ENCODE results near the gene FOXK2. TPM values are rescaled to one million over a fixed set of nuclear protein-coding genes. Genes with fewer than 3 reads are reported as not detected.
"Not testable (repeated sequence)": the region's sequence is repeated elsewhere in the genome, so short reads cannot be mapped to it uniquely, and the experiment has no call there.

The FOXK2 gene
- total RNA-seq, 4 donors from 2014 or later: 40.4 to 76.7 (median 52.4) TPM

GRCh38 chr17:82547981-82548380 is 28.4 kb downstream of the FOXK2 start:
- no peak overlapping the region for H3K4me3 ChIP-seq (ENCODE audit: low read depth, poor library complexity, severe bottlenecking)
- TF ChIP-seq POLR2A (IDR thresholded peaks at IDR 0.05): no peak
- no peak for TF ChIP-seq CTCF (IDR thresholded peaks at IDR 0.05)
- no peak for DNase-seq (ENCODE audit: low spot score in 2 of 2)
- WGBS, 2 donors: 95 to 98% methylated on average over 4 of the region's 4 CpGs
- intact Hi-C loops (cut with DNase I; ENCODE audit: low total_unique reads): no loop called here

- peak in 1 of 2 donors; percentile 59 for DNase-seq (ENCODE audit: low spot score in 2 of 2)
- WGBS, 2 donors: 18 to 30% methylated on average over 11 to 15 of the region's 15 CpGs
- TF ChIP-seq POLR2A (IDR thresholded peaks at IDR 0.05) (no peak), CTCF (IDR thresholded peaks at IDR 0.05) (no peak)
- intact Hi-C loops (cut with DNase I; ENCODE audit: low total_unique reads): no loop called here
- no peak overlapping the region for H3K4me3 ChIP-seq (ENCODE audit: low read depth, poor library complexity, severe bottlenecking)
These were observed 29.3 kb downstream of the FOXK2 start for GRCh38 chr17:82548681-82549303.

GRCh38 chr17:82551779-82552457 is 32.4 kb downstream of the FOXK2 start:
- peak; percentile 62 to 93 for DNase-seq (ENCODE audit: low spot score in 2 of 2)
- peak in 1 of 3 donors; percentile 15 for TF ChIP-seq CTCF (IDR thresholded peaks at IDR 0.05)
- TF ChIP-seq POLR2A (IDR thresholded peaks at IDR 0.05): no peak
- H3K4me3 ChIP-seq (ENCODE audit: low read depth, poor library complexity, severe bottlenecking): no peak overlapping the region
- 36 to 38% methylated on average over 13 of the region's 13 CpGs for WGBS, 2 donors
- intact Hi-C loops (cut with DNase I; ENCODE audit: low total_unique reads): no loop called here

- WGBS, 2 donors: 81 to 88% methylated on average over 13 of the region's 13 CpGs
- H3K4me3 ChIP-seq (ENCODE audit: low read depth, poor library complexity, severe bottlenecking): no peak overlapping the region
- intact Hi-C loops (cut with DNase I; ENCODE audit: low total_unique reads): no loop called here
- DNase-seq (ENCODE audit: low spot score in 2 of 2): no peak
- TF ChIP-seq CTCF (IDR thresholded peaks at IDR 0.05) (no peak), POLR2A (IDR thresholded peaks at IDR 0.05) (no peak)
These were observed 33.0 kb downstream of the FOXK2 start for GRCh38 chr17:82552580-82552979.

GRCh38 chr17:82553210-82553930 is 33.8 kb downstream of the FOXK2 start:
- no peak overlapping the region for H3K4me3 ChIP-seq (ENCODE audit: low read depth, poor library complexity, severe bottlenecking)
- WGBS, 2 donors: 82 to 83% methylated on average over 18 of the region's 18 CpGs
- TF ChIP-seq POLR2A (IDR thresholded peaks at IDR 0.05): no peak
- no peak for TF ChIP-seq CTCF (IDR thresholded peaks at IDR 0.05)
- no peak for DNase-seq (ENCODE audit: low spot score in 2 of 2)
- intact Hi-C loops (cut with DNase I; ENCODE audit: low total_unique reads): no loop called here

GRCh38 chr17:82557510-82557909 is 38.0 kb downstream of the FOXK2 start:
- intact Hi-C loops (cut with DNase I; ENCODE audit: low total_unique reads): loop anchor here (5.0 kb wide), 1 partner anchor 205 kb away; no protein-coding TSS in a partner anchor
- DNase-seq (ENCODE audit: low spot score in 2 of 2); H3K4me3 ChIP-seq (ENCODE audit: low read depth, poor library complexity, severe bottlenecking): not testable (repeated sequence)
- WGBS, 2 donors: 93 to 94% methylated on average over 2 of the region's 2 CpGs
